ENCODE results near the gene GINS3. TPM values are rescaled to one million over a fixed set of nuclear protein-coding genes. Genes with fewer than 3 reads are reported as not detected.
"Not testable (repeated sequence)": the region's sequence is repeated elsewhere in the genome, so short reads cannot be mapped to it uniquely, and the experiment has no call there.

GINS3 gene
- total RNA-seq, 1 experiment from 2014 or later = 11.3 TPM

GRCh38 chr16:58399718-58400633 is 7.7 kb downstream of the GINS3 start:
- Histone ChIP-seq H4K20me1 (ENCODE audit: insufficient read depth) (no peaks in the 10 kb centered on the region; the same call in 1 of the 2 replicates), H2AFZ (no peak overlapping the region), H3K9me3 (ENCODE audit: insufficient read depth, low read depth) (no peaks in the 10 kb centered on the region), H3K9me2 (ENCODE audit: insufficient read depth) (no peaks in the 10 kb centered on the region), H3K4me2 (no peak overlapping the region), H3K4me1 (replicated peaks; ENCODE audit: insufficient read depth) (peaks cover 6% of the 10 kb centered on the region; the same call in 1 of the 2 replicates), H3K27ac (peak overlapping the region; percentile 51), H3K27me3 (ENCODE audit: insufficient read depth, low read depth) (no peaks in the 10 kb centered on the region), H3K36me3 (ENCODE audit: low read depth) (peaks cover 3% of the 10 kb centered on the region; the same call in 1 of the 2 replicates), H3F3A (ENCODE audit: insufficient read depth, low read depth) (no peaks in the 10 kb centered on the region; the same call in 1 of the 2 replicates), H3K79me2 (ENCODE audit: low read depth) (no peaks in the 10 kb centered on the region), H3K4me3 (no peak overlapping the region)
- ChIA-PET CTCF (no interaction called here), POLR2A (ENCODE audit: unreplicated experiment) (no interaction called here)
- no TSS peak for BruUV-seq (replicated peaks)
- TF ChIP-seq EZH2 (IDR thresholded peaks at IDR 0.05; ENCODE audit: low read depth) (no peak), CTCF (conservative IDR thresholded peaks at IDR 0.05) (no peak)
- DNase-seq = no peak
- intact Hi-C loops (cut with micrococcal nuclease; ENCODE audit: unreplicated experiment) = no loop called here

- POLR2A ChIA-PET (ENCODE audit: unreplicated experiment); H2AFZ ChIP-seq; intact Hi-C loops (cut with micrococcal nuclease; ENCODE audit: unreplicated experiment); H3K4me2 ChIP-seq; H4K20me1 ChIP-seq (ENCODE audit: insufficient read depth); H3K4me3 ChIP-seq; BruUV-seq (replicated peaks); H3F3A ChIP-seq (ENCODE audit: insufficient read depth, low read depth); H3K4me1 ChIP-seq (replicated peaks; ENCODE audit: insufficient read depth); H3K27me3 ChIP-seq (ENCODE audit: insufficient read depth, low read depth); H3K9me3 ChIP-seq (ENCODE audit: insufficient read depth, low read depth); DNase-seq; H3K9me2 ChIP-seq (ENCODE audit: insufficient read depth); H3K27ac ChIP-seq; H3K36me3 ChIP-seq (ENCODE audit: low read depth); H3K79me2 ChIP-seq (ENCODE audit: low read depth); CTCF ChIA-PET: not testable (repeated sequence)
Observed at GRCh38 chr16:58401305-58401704, 9.0 kb downstream of the GINS3 start.

- TF ChIP-seq CTCF (conservative IDR thresholded peaks at IDR 0.05) = no peak
- no peak for TF ChIP-seq EZH2 (IDR thresholded peaks at IDR 0.05; ENCODE audit: low read depth)
- no peaks in the 10 kb centered on the region for H3K27me3 ChIP-seq (ENCODE audit: insufficient read depth, low read depth)
- no peaks in the 10 kb centered on the region; the same call in 1 of the 2 replicates for H3F3A ChIP-seq (ENCODE audit: insufficient read depth, low read depth)
- H3K27ac ChIP-seq = no peak overlapping the region
- no peak overlapping the region for H3K4me3 ChIP-seq
- H3K9me3 ChIP-seq (ENCODE audit: insufficient read depth, low read depth) = no peaks in the 10 kb centered on the region
- H4K20me1 ChIP-seq (ENCODE audit: insufficient read depth) = no peaks in the 10 kb centered on the region; the same call in 1 of the 2 replicates
- no peaks in the 10 kb centered on the region for H3K79me2 ChIP-seq (ENCODE audit: low read depth)
- ChIA-PET POLR2A (ENCODE audit: unreplicated experiment) (interaction anchor here (0.6 kb wide), 1 partner anchor 14 kb away, joined by 4 read pairs; no protein-coding TSS in a partner anchor), CTCF (interaction anchor here (0.6 kb wide), 1 partner anchor 289 kb away, joined by 3 read pairs; no protein-coding TSS in a partner anchor)
- peaks cover 6% of the 10 kb centered on the region; the same call in 1 of the 2 replicates for H3K4me1 ChIP-seq (replicated peaks; ENCODE audit: insufficient read depth)
- intact Hi-C loops (cut with micrococcal nuclease; ENCODE audit: unreplicated experiment) = no loop called here
- H3K4me2 ChIP-seq = no peak overlapping the region
- DNase-seq = no peak
- H3K9me2 ChIP-seq (ENCODE audit: insufficient read depth) = no peaks in the 10 kb centered on the region
- H3K36me3 ChIP-seq (ENCODE audit: low read depth) = peaks cover 3% of the 10 kb centered on the region; the same call in 1 of the 2 replicates
- BruUV-seq (replicated peaks) = no TSS peak
- H2AFZ ChIP-seq = no peak overlapping the region
Observed at GRCh38 chr16:58402796-58403195, 10.5 kb downstream of the GINS3 start.

Data from PC-9 (cell line).